Stimulated activated CD8-positive, alpha-beta memory T cell treated with anti-CD3 and anti-CD28 coated beads, Interleukin-12 subunit alpha, Interleukin-12 subunit beta, amount 100 ng/mL, for 4 hours (primary cell): Measurements from ENCODE around the gene GRB10.
"Not testable (repeated sequence)": the region's sequence is repeated elsewhere in the genome, so short reads cannot be mapped to it uniquely, and the experiment has no call there.

Source experiments
- DNase-seq: peaks from one replicate; pipeline ENCODE4 v3.0.0-alpha.2; 2020; ENCODE audit warnings: low read depth

Gene GRB10

DNA sequence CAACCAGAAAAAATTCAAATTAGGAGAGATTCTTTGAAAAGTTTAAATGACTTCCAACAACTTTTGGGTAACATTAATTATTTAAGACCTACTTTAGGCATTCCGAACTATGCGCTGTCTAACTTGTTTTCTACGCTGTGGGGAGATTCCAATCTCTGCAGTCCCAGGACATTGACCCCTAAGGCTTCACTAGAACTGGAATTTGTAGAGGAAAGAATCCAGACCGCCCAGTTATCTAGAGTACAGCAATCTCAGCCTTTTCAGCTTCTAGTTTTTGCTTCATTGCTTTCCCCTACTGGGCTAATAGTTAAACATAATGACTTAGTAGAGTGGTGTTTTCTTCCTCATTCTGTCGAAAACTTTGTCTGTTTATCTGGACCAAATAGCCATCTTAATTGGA, 202.6 kb downstream of the GRB10 start:
- no peak for DNase-seq

DNA sequence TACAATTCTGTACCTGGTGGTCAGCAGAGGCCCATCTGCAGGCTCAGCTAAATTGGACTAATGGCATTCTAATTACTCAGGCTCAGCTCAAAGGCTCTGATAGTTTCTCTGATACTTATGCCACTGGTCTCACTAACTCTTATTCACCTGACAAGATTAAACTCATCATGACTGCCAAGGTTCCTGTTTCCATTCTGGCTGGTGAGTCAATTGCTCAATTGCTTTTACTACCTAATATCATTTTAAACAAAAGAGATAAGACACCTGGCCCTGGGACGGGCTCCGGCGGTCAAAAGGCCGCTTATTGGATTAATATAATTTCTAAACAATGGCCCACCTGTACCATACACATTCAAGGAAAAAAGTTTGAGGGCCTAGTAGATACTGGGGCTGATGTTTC, 204.6 kb downstream of the GRB10 start:
- not testable (repeated sequence) for DNase-seq

DNA sequence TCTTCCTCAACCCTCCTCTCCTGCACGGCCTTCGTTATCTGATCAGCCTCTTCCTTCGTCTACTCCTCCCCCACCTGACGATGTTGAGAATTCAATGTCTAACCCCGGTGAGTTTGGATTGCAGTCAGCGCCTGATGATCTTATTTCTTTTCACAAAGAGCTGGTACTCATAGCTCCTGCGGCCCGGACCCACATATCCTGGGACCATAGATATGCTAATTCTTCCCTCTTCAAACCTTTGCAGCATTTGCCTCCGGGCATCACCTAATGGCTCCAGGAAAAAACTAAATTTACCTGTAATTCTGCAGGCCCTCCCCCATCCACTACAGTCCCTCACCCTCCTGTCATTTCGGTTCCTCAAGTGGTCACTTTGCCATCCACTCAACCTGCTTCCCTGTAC, 205.1 kb downstream of the GRB10 start:
- DNase-seq = no peak

DNA sequence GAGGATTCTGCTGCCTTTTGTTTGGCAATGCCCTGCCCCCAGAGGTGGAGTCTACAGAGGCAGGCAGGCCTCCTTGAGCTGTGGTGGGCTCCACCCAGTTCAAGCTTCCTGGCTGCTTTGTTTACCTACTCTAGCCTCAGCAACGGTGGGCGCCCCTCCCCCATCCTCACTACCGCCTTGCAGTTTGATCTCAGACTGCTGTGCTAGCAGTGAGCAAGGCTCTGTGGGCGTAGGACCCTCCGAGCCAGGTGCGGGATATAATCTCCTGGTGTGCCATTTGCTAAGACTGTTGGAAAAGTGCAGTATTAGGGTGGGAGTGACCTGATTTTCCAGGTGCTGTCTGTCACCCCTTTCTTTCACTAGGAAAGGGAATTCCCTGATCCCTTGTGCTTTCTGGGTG, 206.3 kb downstream of the GRB10 start:
- DNase-seq = not testable (repeated sequence)

DNA sequence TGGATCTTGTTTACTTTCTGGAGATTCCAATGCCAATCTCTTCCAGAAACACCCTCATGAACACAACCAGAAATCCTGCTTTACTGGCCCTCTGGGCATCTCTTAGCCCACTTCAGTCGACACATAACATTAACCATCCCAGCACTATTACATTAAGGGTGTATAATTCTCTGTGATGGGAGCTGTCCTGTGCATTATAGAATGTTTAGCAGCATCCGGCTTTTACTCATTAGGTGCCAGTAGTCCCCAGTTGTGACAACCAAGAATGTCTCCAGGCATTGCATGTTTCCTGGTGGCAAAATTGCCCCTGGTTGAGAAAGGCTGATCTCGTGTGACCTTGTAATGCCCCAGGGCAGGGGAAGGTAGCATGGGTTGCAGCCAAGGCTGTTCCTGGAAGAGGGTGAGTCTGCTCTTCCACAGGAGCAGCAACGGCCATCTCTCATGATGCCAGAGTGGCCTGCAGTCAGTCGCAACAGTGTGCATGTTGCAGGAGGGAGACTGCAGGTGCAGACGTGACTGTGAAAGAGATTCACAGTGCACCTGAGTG, 214.9 kb downstream of the GRB10 start:
- DNase-seq = no peak

DNA sequence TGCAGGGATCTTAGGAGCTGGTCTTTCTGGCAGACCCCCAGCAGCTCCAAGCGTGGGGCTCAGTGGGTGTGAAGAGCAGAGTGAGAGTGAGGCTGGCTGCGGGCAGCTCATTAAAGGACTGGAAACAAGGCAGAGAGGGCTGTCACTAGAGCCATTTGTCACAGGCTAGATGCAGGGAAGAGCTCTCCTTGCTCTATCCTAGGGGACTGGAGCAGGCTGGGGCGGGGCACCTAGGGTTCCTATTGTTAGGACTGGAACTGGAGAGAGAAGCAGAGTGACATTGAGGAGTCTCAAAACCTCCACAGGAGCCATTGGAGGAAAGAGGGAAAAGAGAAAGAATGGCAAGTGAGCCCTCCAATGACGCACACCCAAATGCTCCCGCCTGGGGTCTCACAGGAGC, 216.7 kb downstream of the GRB10 start:
- DNase-seq = no peak

DNA sequence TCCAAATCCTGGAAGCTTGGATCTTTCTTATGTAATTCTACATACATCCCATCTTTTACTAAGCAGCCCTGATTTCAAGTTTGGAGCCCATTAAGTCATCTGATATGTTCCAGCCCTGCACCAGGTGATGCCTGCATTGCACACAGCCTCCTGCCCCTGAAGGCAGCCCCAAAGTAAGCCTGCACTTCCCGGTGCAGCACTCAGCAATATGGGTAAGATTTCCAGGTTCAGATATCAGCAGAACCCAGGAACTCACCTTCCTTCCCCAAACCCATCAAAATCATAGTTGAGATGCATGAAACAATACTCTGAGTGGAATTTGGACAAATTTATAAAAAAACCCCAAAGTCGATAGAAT, 217.2 kb downstream of the GRB10 start:
- DNase-seq = no peak

DNA sequence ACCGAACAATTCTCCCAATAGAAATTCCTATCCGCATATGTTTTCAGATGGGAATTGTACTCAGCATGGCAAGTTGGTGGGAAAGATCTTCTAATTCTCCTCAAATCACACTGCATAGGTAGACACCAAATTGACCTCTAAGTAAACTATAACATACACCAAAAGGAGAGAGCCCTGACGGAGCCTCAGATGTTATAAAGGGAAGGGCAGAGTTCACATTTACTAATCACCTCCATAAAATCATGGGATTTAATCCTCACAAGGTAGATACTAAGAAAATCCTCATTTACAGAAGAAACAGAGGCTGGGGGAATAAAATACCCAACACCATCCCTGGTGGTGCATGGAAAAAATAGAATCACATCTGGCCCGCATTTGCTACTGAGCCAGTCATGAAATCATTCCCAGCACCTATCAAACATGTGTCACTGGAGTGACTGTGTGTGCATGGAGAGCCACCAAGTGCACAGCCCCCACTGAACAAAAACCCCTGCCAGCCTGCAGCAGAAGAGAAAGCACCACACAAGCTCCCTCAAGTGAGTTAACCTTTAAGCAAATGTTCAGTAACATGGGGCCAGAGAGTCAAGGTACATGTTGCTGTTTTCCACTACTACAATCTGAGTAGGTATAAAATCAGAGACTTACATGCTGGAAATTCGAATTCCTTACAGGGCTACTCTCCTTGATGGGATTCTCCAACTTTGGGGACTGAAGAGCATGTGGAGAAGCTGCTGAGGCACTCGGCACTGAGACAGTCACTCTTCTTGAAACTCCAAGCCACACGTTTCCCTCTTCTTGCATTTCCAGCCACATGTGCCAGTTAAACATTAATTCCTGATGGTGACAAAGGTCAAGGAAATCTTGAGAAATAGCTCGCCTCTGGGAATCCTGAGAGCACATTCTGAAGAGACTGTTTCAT, 217.8 kb downstream of the GRB10 start, which contains the start of gene DDC:
TSS of gene DDC (minus strand) at position 766 of the 919 bp plus-strand sequence. CDS start 21,320 bp downstream, outside the sequence.
- DNase-seq = no peak

DNA sequence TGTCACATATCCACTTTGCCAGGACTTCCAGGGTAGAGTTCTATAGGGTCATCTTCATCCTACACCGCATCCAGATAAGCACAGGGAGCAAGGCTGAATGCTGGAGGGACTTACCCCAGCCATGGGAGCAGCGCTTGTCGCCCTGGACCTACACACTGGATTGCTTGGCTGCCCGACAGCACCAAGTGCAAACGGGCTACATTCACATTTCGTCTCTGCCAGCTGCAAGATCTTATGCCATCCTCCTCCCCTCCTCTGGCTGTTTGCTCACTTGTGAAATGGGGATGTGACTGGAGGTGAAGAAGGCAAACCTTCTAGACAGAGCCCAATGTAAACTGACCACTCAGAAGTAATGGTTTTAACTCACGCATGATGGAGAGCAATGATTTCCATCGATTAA, 218.5 kb downstream of the GRB10 start:
- DNase-seq = no peak

DNA sequence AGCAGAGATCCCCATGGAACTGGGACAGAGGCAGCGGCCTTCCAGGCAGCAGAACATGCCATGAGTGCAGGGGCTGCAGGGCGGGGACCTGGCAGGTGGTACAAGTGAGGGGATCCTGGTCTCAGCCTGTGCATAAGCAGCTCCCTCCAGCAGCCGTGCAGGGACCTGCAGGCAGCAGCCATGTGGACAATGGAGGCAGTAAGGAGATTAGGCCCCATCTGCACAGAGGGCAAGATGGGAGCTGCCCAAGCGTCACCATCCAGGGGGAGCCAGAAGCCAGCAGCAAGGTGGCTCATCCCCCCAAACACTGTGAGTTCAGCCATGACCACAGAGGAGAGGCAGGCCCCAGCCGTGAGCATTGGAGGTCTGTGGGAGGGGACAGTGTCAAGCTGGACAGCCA, 220.6 kb downstream of the GRB10 start:
- DNase-seq = no peak

DNA sequence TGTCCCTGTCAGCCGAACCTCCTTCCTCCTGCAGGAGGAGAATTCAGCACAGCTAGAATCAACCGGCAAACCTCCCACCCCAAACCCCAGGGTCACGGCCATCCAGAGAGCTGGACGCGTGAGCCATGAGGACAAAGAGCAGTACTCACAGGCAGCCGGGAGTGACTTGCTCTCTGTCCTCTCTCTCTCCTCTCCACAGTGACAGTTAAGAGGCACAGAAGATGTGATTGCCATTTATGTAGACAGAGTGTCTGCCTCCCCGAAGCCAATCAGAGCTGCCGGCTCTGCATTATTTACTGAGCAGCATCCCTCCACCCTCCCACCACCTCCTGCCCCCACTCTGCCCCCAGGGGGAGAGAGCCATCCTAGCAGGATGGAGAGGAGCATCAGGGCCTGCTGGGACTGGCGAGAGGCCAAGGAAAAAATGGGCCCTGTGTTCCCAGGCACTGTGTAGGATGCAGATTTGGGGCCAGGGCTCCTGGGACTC, 221.8 kb downstream of the GRB10 start:
- no peak for DNase-seq

DNA sequence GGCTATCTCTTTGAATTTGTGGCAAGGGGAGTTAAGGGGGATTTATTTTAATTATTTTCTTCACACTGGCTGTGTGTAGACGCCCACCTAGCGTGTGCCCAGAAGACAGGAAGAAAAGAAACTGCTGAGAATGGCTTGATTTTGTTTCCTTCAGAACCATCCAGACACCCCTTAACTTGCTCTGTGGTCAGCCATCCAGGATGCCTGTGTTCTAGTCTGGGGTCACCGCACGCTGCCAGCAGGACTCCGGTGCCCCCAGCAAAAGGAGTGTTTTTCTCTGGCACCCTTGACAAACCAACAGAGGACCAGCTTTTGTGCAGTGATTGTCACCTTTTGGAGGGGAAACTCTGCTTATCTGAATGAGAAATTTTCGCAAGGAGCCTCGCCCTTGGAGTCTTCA, 222.8 kb downstream of the GRB10 start:
- no peak for DNase-seq

DNA sequence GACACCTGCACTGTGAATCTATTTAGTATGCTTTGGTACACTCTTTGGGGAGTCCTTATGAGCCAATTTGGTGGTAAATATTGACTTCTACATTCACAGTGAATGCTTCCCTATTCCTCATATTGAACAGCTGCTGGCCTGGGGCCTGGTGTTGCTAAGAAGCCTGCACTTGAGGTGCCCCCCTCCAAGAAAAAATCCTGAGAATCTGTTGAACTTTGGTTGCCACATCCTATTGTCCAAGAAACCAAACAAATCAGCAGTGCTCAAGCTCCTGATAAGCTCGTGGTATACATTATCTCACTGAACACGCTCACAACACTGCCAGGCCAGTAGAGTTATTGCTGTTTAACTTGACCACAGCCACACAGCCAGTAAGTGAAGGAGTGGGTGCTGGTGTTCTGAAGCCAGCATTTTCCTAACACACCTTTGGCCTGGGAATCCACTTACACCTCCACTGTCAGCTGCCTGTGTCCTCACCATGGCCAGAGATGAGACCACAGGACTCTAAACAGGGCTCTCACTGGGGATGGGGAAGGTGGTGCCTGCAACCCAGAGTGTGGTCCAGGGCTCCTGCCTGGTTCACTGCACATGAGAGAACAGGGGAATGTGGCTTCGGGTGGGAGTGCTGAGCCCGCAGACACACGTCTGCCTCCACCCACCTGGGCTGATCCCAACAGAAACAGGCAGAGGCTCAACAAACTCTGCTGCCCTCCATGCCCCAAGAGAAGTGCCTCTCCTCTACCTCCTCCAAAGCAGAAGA, 224.2 kb downstream of the GRB10 start:
- no peak for DNase-seq

DNA sequence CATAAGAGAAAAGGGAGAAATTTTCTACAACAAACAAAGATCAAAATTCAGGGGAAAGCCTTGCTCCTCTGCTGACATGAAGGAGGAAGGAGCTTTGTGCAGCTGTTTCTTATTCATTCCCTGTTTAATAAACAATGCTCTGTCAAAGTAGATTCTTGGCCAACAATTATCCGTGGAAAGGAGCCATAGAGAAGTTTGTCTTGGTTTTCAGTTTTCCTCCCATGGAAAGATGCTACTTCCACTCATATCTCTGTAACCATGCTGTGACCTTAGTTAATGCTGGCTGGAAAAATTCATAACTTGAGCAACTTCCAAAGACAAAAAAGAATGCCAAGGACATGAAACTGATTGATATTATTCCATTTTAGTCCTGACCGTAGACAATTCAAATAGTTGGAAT, 225.6 kb downstream of the GRB10 start:
- no peak for DNase-seq

DNA sequence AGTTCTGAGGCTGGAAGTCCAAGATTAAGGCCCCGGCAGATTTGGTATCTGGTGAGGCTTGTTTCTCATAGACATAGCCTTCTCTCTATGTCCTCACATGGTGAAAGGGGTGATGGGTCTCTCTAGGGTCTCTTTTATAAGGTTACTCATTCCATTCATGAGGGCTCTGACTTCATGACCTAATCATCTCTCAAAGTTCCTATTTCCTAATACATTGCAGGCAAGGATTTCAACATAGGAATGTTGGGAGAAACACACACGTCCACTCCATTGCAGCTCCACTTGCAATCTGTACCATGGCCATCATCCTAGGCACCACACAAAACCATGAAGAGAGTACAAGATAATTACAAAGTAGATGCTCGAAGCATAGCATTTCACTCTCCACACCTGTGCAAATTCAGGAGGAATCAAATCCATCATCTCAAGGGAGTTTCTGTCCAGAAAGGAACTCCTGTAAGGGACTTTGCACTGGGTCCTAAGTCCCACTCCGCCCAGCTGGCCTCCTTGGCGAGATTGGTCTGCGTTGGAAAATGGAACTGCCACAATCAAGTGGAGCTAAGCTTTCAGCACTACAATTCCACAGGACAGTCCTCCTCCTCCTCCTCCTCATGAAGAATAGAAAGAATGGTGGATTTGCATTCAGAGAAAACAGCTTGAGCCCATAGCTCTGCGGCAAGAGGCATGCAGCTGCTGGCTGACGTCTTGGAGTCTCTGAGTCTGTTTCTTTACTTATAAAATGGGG, 226.3 kb downstream of the GRB10 start:
- no peak for DNase-seq

DNA sequence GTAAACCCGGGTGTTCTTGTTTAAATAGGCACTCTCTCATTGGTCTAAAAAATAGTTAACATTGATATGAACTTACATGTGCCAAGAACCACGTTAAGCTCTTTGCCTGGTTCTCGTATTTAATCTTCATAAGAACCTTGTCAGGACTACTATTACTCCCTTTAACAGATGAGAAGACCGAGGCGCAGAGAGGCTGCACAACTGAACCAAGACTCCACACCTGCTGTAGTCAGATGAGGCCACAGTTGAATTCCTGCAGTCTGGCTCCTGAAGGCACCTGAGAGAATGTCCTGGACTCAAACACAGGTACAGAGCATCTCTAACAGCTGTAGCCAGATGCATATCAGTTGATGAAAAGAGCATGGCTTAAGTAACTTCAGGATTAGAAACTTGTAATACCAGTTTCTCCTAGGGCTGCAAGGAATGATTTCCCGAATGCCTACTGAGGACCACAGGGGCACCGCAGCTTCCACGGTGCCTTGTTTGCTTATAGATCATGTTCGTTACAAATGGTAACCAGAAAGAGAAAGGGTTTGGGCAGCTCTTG, 227.0 kb downstream of the GRB10 start:
- DNase-seq = no peak

DNA sequence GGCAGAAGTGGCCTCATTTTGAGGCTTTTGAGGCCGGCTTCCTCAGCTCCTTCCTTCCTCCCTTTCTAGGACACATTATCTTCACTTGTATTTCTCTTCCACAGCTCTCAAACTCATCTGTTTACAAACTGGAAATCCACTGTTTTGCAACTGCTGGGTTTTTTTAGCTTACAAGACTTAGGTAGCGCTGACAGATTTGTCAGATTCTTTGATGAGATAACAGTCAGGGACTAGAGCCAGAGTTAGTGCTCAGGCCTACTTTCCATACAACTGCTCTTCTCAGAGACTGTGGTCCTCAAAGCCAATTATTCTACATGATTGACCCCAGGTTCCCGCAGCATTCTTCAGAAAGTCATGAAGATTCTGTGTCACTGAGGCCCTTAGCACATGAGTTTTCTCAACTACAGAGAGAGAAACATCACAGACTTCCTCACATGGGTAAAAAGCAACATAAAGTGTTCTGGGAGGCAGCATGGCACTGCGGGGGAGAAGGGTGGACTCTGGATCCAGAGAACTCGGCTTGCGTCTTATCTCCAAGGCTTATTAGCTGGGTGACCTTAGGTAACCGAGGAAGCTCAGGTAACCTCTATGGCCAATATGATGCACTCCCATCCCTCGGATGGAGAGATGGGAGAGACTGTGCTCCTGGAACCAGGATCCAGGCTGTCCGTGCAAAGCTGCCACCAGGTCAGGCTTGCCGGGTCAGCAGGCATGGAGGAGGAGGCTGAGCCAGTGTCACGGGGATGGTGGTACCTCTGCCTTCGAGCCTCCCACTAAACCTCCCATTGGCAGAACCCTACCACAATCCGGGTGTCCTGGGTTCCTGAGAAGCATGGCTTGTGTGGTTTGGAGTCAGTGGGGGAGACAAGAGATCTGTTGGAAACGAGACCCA, 228.0 kb downstream of the GRB10 start:
- no peak for DNase-seq

DNA sequence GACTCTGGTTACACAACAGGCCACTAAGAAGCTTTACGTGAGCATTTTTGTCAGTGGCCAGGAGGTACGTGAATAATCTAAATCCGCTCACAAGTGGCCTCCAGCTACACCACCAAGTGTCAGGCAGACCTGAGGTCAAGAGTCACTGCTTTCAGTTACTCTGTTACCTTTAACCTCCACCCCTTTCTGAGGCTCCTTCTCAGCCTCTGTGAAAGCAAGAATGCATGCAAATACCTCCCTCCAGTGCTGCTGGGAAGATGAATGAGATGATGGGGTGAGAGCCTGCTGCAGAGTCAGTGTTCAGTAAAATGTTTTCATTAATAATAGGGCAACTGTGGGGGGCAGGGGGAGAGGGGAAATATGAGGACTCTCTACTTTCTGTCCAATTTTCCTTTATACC, 228.7 kb downstream of the GRB10 start:
- DNase-seq = no peak

DNA sequence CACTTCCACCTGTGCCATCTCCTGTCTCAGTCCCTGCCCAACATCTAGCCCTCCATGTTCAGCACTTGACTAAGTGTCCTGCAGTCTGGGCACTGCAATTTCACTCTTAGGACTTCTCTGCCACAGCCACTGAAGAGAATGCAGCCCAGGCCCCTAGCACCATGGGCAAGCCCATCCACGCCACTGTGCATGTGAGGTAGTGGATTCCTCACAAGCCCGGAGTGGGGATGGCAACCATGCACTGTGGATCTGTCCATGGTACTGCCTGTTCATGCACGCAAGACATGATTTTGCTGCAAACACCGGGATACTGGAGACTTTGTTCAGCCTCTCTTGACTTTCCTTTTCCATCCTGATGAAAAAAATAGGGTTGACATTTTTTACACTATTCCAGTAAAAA, 229.8 kb downstream of the GRB10 start:
- DNase-seq = no peak

DNA sequence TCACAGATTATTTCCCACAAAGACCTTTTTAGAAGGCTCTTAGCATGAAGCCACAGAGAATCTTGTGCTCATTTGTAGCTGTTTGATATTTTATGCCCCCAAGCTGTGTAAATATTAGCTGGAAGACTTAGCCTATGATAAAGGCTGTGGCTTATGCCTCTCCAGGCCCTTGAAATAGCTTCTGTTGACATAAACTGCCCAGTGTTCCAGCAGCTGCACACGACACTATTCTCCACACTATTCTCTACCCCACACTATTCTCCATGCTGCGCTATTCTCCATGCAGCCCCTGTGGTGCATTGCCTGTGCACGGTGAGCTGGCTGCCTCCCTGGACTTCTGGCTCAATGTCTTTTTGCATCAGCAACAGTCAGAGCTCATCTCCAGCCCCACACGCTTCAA, 230.6 kb downstream of the GRB10 start:
- no peak for DNase-seq

DNA sequence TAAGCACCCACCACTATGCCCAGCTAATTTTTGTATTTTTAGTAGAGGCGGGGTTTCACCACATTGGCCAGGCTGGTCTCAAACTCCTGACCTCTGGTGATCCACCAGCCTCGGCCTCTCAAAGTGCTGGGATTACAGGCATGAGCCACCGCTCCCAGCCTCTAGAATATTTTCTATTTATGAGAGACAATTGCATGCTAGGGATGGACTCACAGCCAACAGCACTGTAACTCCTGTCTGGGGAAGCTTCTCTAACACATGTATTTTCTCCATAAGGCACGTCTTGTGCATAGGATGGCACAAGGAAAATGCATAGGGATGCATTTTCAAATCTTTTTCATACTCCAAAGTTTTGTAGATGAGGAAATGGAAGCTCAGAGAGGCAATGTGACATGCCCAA, 237.1 kb downstream of the GRB10 start:
- not testable (repeated sequence) for DNase-seq
